Stromal cell of bone marrow (primary cell): ENCODE results near the gene CIROP.
A peak's percentile ranks its signal among the peaks of the same experiment; 100 is the strongest.

Source experiments
- DNase-seq: peaks from one replicate; pipeline ENCODE4 v3.0.0-alpha.2; 2012; ENCODE audit warnings: low read depth

Gene CIROP

GRCh38 chr14:23129759-23130316, 25.0 kb upstream of the CIROP start:
- DNase-seq: no peak

GRCh38 chr14:23128969-23129758, 24.4 kb upstream of the CIROP start:
- no peak for DNase-seq

GRCh38 chr14:23127861-23128260, 23.1 kb upstream of the CIROP start:
- no peak for DNase-seq

GRCh38 chr14:23126548-23127278, 21.9 kb upstream of the CIROP start:
- no peak for DNase-seq

GRCh38 chr14:23125933-23126524, 21.2 kb upstream of the CIROP start:
- DNase-seq: no peak

GRCh38 chr14:23125011-23125410, 20.2 kb upstream of the CIROP start:
- no peak for DNase-seq

GRCh38 chr14:23124337-23124954, 19.7 kb upstream of the CIROP start:
- no peak for DNase-seq

- no peak for DNase-seq
Observed at GRCh38 chr14:23123419-23123818, 18.6 kb upstream of the CIROP start.

- DNase-seq: no peak
Observed at GRCh38 chr14:23122086-23122485, 17.3 kb upstream of the CIROP start.

GRCh38 chr14:23121361-23121771, 16.6 kb upstream of the CIROP start:
- no peak for DNase-seq

GRCh38 chr14:23120541-23121251, 15.9 kb upstream of the CIROP start:
- DNase-seq: peak; percentile 64

- DNase-seq: no peak
Observed at GRCh38 chr14:23119363-23120327, 14.9 kb upstream of the CIROP start.

- no peak for DNase-seq
Observed at GRCh38 chr14:23118506-23119362, 13.9 kb upstream of the CIROP start, which contains the start of gene CEBPE. Gene CEBPE (minus strand): TSS chr14:23119255. CDS start chr14:23119091, 164 bp downstream.

- DNase-seq: no peak
Observed at GRCh38 chr14:23117371-23118020, 12.7 kb upstream of the CIROP start.

- DNase-seq: no peak
Observed at GRCh38 chr14:23115918-23116317, 11.1 kb upstream of the CIROP start.

GRCh38 chr14:23115039-23115731, 10.4 kb upstream of the CIROP start:
- peak; percentile 99 for DNase-seq

- no peak for DNase-seq
Observed at GRCh38 chr14:23114669-23115038, 9.9 kb upstream of the CIROP start.

- no peak for DNase-seq
Observed at GRCh38 chr14:23114120-23114458, 9.3 kb upstream of the CIROP start.
